GM18870 (cell line): ENCODE results near the gene ASB4.
"Not testable (repeated sequence)": the region's sequence is repeated elsewhere in the genome, so short reads cannot be mapped to it uniquely, and the experiment has no call there.

Experiments used
- ATAC-seq: cut with Tn5 transposase; IDR thresholded peaks from one replicate; pipeline ENCODE4 v1.9.1; 2021; ENCODE audit warnings: moderate library complexity; ENCODE audit not compliant: unreplicated experiment

Gene ASB4

GRCh38 chr7:95550546-95550945, 64.8 kb downstream of the ASB4 start:
- no peak for ATAC-seq

- not testable (repeated sequence) for ATAC-seq
These were observed 66.5 kb downstream of the ASB4 start for GRCh38 chr7:95552010-95552926.

- no peak for ATAC-seq
These were observed 68.2 kb downstream of the ASB4 start for GRCh38 chr7:95553939-95554338.

GRCh38 chr7:95556777-95557176, 71.0 kb downstream of the ASB4 start:
- no peak for ATAC-seq

- ATAC-seq, result no peak
These were observed 73.1 kb downstream of the ASB4 start for GRCh38 chr7:95558864-95559263.

- ATAC-seq, result no peak
These were observed 74.9 kb downstream of the ASB4 start for GRCh38 chr7:95560674-95561073.

GRCh38 chr7:95569720-95570119, 84.0 kb downstream of the ASB4 start:
- ATAC-seq, result no peak

GRCh38 chr7:95577137-95577536, 91.4 kb downstream of the ASB4 start:
- no peak for ATAC-seq

GRCh38 chr7:95578299-95578855, 92.6 kb downstream of the ASB4 start:
- ATAC-seq, result no peak

- no peak for ATAC-seq
These were observed 93.6 kb downstream of the ASB4 start for GRCh38 chr7:95579318-95579717.

GRCh38 chr7:95581467-95581866, 95.7 kb downstream of the ASB4 start:
- no peak for ATAC-seq

GRCh38 chr7:95582578-95583293, 97.0 kb downstream of the ASB4 start:
- ATAC-seq, result no peak

- no peak for ATAC-seq
These were observed 98.3 kb downstream of the ASB4 start for GRCh38 chr7:95583834-95584621.

- ATAC-seq, result no peak
These were observed 99.2 kb downstream of the ASB4 start for GRCh38 chr7:95584769-95585425.

- no peak for ATAC-seq
These were observed 99.7 kb downstream of the ASB4 start for GRCh38 chr7:95585426-95585789.

GRCh38 chr7:95586951-95587301, 101.2 kb downstream of the ASB4 start:
- no peak for ATAC-seq

GRCh38 chr7:95589031-95589430, 103.3 kb downstream of the ASB4 start:
- no peak for ATAC-seq

- no peak for ATAC-seq
These were observed 104.0 kb downstream of the ASB4 start for GRCh38 chr7:95589766-95590165.
